Measurements from ENCODE around the gene NELL1. TPM values are rescaled to one million over a fixed set of nuclear protein-coding genes. Genes with fewer than 3 reads are reported as not detected.

The NELL1 gene
- total and polyA plus RNA-seq, 2 donors (not counting 3 experiments of a cell fraction or from before 2014, with no cell fraction given), result not detected

GRCh38 chr11:21520244-21520643 lies 850.9 kb downstream of the NELL1 start:
- Histone ChIP-seq H3K27me3 (ENCODE audit: control insufficient read depth in 2 of 2, insufficient read depth in 2 of 2, low read length in 2 of 2) (no peaks in the 10 kb centered on the region), H3K9ac (replicated peaks; ENCODE audit: extremely low read depth, insufficient read depth, low read length) (no peak overlapping the region), H3K79me2 (ENCODE audit: control insufficient read depth, insufficient read depth, low read length) (no peaks in the 10 kb centered on the region), H3K9me3 (replicated peaks; ENCODE audit: control insufficient read depth, insufficient read depth, low read length) (no peaks in the 10 kb centered on the region), H4K20me1 (replicated peaks; ENCODE audit: control insufficient read depth, extremely low read depth, insufficient read depth, low read length) (no peaks in the 10 kb centered on the region), H3K4me2 (ENCODE audit: insufficient read depth, low read length) (no peak overlapping the region), H3K4me1 (ENCODE audit: control insufficient read depth, extremely low read depth, insufficient read depth, low read length) (no peaks in the 10 kb centered on the region), H3K4me3 (replicated peaks in 1 of 3; ENCODE audit: insufficient read depth in 1 of 3, low read depth in 1 of 3, low read length in 3 of 3) (no peak overlapping the region), H3K9me1 (replicated peaks; ENCODE audit: control insufficient read depth, extremely low read depth, insufficient read depth, low read length) (no peaks in the 10 kb centered on the region), H3K36me3 (ENCODE audit: control insufficient read depth in 2 of 2, extremely low read depth in 1 of 2, insufficient read depth in 2 of 2, low read length in 2 of 2) (no peaks in the 10 kb centered on the region), H2AFZ (ENCODE audit: low read depth, low read length) (no peak overlapping the region), H3K27ac (ENCODE audit: insufficient read depth, low read depth, low read length) (no peak overlapping the region)
- BruUV-seq (replicated peaks), result no TSS peak
- ChIA-PET CTCF (no interaction called here), POLR2A (no interaction called here)
- intact Hi-C loops (cut with micrococcal nuclease) (no loop called here), dilution Hi-C loops (cut with MboI; ENCODE audit: extremely low pct_ligation_motif_present, low sequenced_read_pairs) (no loop called here)
- FAIRE-seq, result no peak
- TF ChIP-seq MYC (IDR thresholded peaks at IDR 0.05; ENCODE audit: low read depth, low read length) (no peak), POLR2AphosphoS5 (IDR thresholded peaks at IDR 0.05; ENCODE audit: insufficient read depth, low read depth, low read length) (no peak)
- no peak for DNase-seq (ENCODE audit: low read depth, low spot score)

DNA sequence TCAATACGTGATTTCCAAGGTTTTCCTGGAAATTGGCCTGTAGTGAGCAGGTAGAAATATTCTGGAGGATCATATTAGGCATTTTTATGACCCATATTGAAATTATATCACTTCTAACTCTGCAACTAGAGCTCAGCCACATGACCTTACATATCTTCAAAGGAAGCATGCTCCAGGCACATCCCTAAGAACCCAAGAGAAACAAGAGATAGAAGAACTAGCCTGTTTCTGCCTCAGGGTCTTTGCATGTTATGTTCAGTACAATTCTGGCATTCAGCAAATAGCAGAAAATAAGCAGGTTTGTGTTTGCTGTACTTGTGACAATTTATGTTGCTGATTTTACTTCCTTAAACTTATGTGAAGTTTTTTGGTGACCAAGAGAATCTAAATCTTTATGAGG lies 859.8 kb downstream of the NELL1 start:
- no peak overlapping the region for H3K4me2 ChIP-seq (ENCODE audit: insufficient read depth, low read length)
- no peaks in the 10 kb centered on the region for H3K36me3 ChIP-seq (ENCODE audit: control insufficient read depth in 2 of 2, extremely low read depth in 1 of 2, insufficient read depth in 2 of 2, low read length in 2 of 2)
- BruUV-seq (replicated peaks), result no TSS peak
- ChIA-PET POLR2A (no interaction called here), CTCF (no interaction called here)
- no peak overlapping the region for H3K4me3 ChIP-seq (replicated peaks in 1 of 3; ENCODE audit: insufficient read depth in 1 of 3, low read depth in 1 of 3, low read length in 3 of 3)
- FAIRE-seq (no peak), DNase-seq (ENCODE audit: low read depth, low spot score) (no peak)
- H3K4me1 ChIP-seq (ENCODE audit: control insufficient read depth, extremely low read depth, insufficient read depth, low read length), result no peaks in the 10 kb centered on the region
- dilution Hi-C loops (cut with MboI; ENCODE audit: extremely low pct_ligation_motif_present, low sequenced_read_pairs) (no loop called here), intact Hi-C loops (cut with micrococcal nuclease) (no loop called here)
- no peaks in the 10 kb centered on the region for H3K27me3 ChIP-seq (ENCODE audit: control insufficient read depth in 2 of 2, insufficient read depth in 2 of 2, low read length in 2 of 2)
- TF ChIP-seq GATA2 (IDR thresholded peaks at IDR 0.05; ENCODE audit: insufficient read depth, insufficient read length, low read depth, low read length) (no peak), JUN (IDR thresholded peaks at IDR 0.05; ENCODE audit: borderline replicate concordance, insufficient read depth, insufficient read length, low read depth) (no peak), POLR2AphosphoS5 (IDR thresholded peaks at IDR 0.05; ENCODE audit: insufficient read depth, low read depth, low read length) (no peak), MYC (IDR thresholded peaks at IDR 0.05; ENCODE audit: low read depth, low read length) (no peak), POLR2A (IDR thresholded peaks at IDR 0.05; ENCODE audit: low read depth, low read length) (no peak), FOS (IDR thresholded peaks at IDR 0.05; ENCODE audit: borderline replicate concordance, insufficient read depth, low read length) (no peak), EZH2 (IDR thresholded peaks at IDR 0.05; ENCODE audit: borderline replicate concordance, low read depth, low read length, severe bottlenecking) (no peak), CTCF (IDR thresholded peaks at IDR 0.05; ENCODE audit: extremely low read depth in 1 of 2, insufficient read depth in 1 of 2, low read depth in 1 of 2, low read length in 2 of 2) (no peak)
- TF ChIP-seq, protein P1, sequence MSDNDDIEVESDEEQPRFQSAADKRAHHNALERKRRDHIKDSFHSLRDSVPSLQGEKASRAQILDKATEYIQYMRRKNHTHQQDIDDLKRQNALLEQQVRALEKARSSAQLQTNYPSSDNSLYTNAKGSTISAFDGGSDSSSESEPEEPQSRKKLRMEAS (IDR thresholded peaks at IDR 0.05; ENCODE audit: insufficient read depth, insufficient read length), result no peak
- no peaks in the 10 kb centered on the region for H4K20me1 ChIP-seq (replicated peaks; ENCODE audit: control insufficient read depth, extremely low read depth, insufficient read depth, low read length)
- H3K27ac ChIP-seq (ENCODE audit: insufficient read depth, low read depth, low read length), result no peak overlapping the region
- no peak overlapping the region for H2AFZ ChIP-seq (ENCODE audit: low read depth, low read length)
- H3K9me1 ChIP-seq (replicated peaks; ENCODE audit: control insufficient read depth, extremely low read depth, insufficient read depth, low read length), result no peaks in the 10 kb centered on the region
- H3K9ac ChIP-seq (replicated peaks; ENCODE audit: extremely low read depth, insufficient read depth, low read length), result no peak overlapping the region
- H3K9me3 ChIP-seq (replicated peaks; ENCODE audit: control insufficient read depth, insufficient read depth, low read length), result no peaks in the 10 kb centered on the region
- no peaks in the 10 kb centered on the region for H3K79me2 ChIP-seq (ENCODE audit: control insufficient read depth, insufficient read depth, low read length)

Data from endothelial cell of umbilical vein (primary cell).